GM12892 (cell line): Measurements from ENCODE around the gene TOM1.

Experiments
- POLR2A ChIP-seq: IDR thresholded peaks from 2 replicates; pipeline ENCODE4 v1.6.1; 2011; ENCODE audit warnings: low read depth, low read length, control low read depth
- POLR2AphosphoS5 ChIP-seq: IDR thresholded peaks from 2 replicates; pipeline ENCODE4 v1.6.1; 2011; ENCODE audit warnings: low read depth, low read length, control low read depth
- TAF1 ChIP-seq: IDR thresholded peaks from 2 replicates; pipeline ENCODE4 v1.6.1; 2011; ENCODE audit warnings: low read depth, mild to moderate bottlenecking, control low read depth, low read length, borderline replicate concordance

DNA sequence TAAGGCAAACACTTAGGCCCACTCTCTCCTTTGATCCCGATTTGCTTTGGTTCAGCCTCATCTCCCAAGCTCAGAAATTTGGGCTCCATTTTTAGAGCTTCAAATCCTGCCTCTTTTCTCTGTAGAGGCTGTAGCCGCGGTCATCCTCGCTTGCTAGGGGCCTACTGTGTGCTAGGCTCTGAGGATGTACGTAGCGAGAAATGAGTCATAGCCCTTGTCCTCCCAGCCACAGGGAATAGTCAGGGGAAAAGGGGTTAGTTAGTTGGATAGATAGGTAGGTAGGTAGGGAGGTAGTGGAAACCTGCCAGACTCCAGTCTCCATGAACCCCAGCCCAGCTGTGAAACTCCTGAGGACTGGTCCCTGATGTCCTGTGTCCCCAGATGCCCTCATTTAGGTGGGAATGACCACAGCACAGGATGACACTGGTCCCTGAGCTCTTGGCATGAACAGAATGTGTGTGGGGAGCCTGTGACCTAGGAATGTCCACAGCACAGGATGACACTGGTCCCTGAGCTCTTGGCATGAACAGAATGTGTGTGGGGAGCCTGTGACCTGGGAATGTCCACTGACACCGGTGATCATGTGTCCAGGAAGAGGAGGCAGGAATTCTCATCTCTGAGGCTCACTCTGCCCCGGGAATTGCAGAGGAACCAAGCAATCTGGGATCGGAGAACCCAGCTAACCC is 59.8 kb downstream of the TOM1 start:
- TF ChIP-seq POLR2A (no peak), POLR2AphosphoS5 (no peak), TAF1 (no peak)
